Peyer's patch (tissue), 4 donors: ENCODE results near the gene THBS3. TPM values are rescaled to one million over a fixed set of nuclear protein-coding genes. Genes with fewer than 3 reads are reported as not detected.
"Not testable (repeated sequence)": the region's sequence is repeated elsewhere in the genome, so short reads cannot be mapped to it uniquely, and the experiment has no call there.

Source experiments
- DNase-seq, 3 donors: peaks; one replicate each; pipeline ENCODE4 v3.0.0-alpha.2; 2017 to 2019
- H3K27ac ChIP-seq, 4 donors: fragments of 200-600 bp; sonication (generic); one replicate each; pipeline ENCODE4 v1.5.1; 2016 to 2019
- H3K27me3 ChIP-seq, 2 donors: fragments of 200-600 bp; sonication (generic); one replicate each; pipeline ENCODE4 v1.5.1; 2019
- H3K36me3 ChIP-seq, 3 donors: fragments of 200-600 bp; sonication (generic); one replicate each; pipeline ENCODE4 v1.5.1; 2016 to 2019
- H3K4me1 ChIP-seq, 4 donors: fragments of 200-600 bp; sonication (generic); one replicate each; pipeline ENCODE4 v1.5.1; 2016 to 2019
- H3K4me3 ChIP-seq, 4 donors: fragments of 200-600 bp; sonication (generic); 1 replicate in 3 of 4; 2 replicates in 1 of 4; pipeline ENCODE4 v1.5.1; 2016 to 2019; ENCODE audit warnings: mild to moderate bottlenecking in 1 of 4
- H3K9me3 ChIP-seq, 4 donors: fragments of 200-600 bp; sonication (generic); one replicate each; pipeline ENCODE4 v1.5.1; 2016 to 2019; ENCODE audit warnings: mild to moderate bottlenecking in 1 of 4
- POLR2A ChIP-seq, 2 donors: fragments of 450-650 bp; IDR thresholded peaks; one replicate each; pipeline ENCODE4 v1.5.1; 2017; ENCODE audit warnings: antibody characterized with exemption in 2 of 2, mild to moderate bottlenecking in 2 of 2, moderate library complexity in 2 of 2
- total RNA-seq, 4 donors: library from RNA; depleted of rRNA; stranded (reverse); fragments of >200 nt; gene quantifications; one replicate each; pipeline ENCODE4 v1.1.0, GENCODE V29; 2016
- TF ChIP-seq, protein P1 (sequence below), 6 experiments: fragments of 450-650 bp in 4 of 6; fragments of 200-600 bp in 2 of 6; sonication (generic) in 1 of 6; IDR thresholded peaks; one replicate each; pipeline ENCODE4 v1.5.1; 2017 to 2019; ENCODE audit warnings: antibody characterized with exemption in 6 of 6, mild to moderate bottlenecking in 3 of 6, moderate library complexity in 1 of 6

The THBS3 gene
- total RNA-seq, 4 donors from 2014 or later, result 15.9 to 58.6 (median 46.5) TPM

DNA sequence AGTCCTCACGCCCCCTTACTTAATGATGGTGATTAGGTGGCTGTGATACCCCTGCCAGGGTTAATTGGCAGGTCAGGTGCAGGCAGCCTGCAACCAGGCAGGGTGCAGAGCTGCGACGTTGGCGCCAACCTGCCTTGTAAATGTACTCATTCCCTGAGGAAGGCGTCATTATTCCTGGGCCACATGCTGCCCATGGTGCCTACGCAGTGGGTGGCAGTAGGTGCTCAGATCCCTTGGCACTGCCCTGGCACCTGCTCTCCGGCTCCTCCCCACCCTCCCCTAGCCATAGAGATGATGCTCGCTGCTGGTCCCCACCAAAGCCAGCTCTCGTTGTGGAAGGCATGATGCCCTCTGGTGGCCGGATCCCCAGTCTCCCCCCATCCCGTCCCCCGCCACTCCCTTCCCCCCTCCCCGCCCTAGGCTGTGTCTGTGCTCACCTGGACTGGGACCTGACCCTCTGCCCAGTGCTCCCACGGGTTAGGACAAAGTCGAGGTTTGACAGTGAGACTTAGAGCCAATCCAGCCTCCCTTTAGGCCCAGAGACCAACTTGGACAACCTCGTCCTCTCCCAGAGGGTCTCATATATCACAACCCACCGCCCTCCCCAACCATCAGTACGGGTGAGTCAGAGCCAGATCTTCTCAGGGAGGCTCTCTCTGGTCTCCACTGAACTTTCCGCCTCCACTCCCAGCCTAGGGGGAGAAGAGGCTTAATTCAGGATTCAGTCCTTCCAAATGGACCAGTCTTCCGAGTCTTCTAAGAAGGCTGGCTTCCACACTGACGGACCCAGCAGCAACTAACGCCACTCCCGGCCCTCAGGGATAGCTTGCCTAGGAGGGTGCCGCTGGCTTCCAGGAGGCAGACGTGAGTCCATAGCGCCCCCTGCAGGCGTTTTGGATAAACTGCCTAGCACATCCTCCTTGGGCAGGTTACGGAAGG, 40.3 kb downstream of the THBS3 start:
- Histone ChIP-seq H3K27ac (peak overlapping the region in 3 of 4 donors; percentile 44 to 61 (median 61)), H3K36me3 (peaks cover 0 to 9% (median 0%) of the 10 kb centered on the region in 3 donors), H3K9me3 (no peaks in the 10 kb centered on the region), H3K27me3 (no peaks in the 10 kb centered on the region), H3K4me1 (peaks cover 0 to 26% (median 5%) of the 10 kb centered on the region in 4 donors), H3K4me3 (peak overlapping the region in 1 of 4 donors; percentile 31)
- peak; percentile 82 to 95 (median 92) for DNase-seq
- TF ChIP-seq, protein P1, sequence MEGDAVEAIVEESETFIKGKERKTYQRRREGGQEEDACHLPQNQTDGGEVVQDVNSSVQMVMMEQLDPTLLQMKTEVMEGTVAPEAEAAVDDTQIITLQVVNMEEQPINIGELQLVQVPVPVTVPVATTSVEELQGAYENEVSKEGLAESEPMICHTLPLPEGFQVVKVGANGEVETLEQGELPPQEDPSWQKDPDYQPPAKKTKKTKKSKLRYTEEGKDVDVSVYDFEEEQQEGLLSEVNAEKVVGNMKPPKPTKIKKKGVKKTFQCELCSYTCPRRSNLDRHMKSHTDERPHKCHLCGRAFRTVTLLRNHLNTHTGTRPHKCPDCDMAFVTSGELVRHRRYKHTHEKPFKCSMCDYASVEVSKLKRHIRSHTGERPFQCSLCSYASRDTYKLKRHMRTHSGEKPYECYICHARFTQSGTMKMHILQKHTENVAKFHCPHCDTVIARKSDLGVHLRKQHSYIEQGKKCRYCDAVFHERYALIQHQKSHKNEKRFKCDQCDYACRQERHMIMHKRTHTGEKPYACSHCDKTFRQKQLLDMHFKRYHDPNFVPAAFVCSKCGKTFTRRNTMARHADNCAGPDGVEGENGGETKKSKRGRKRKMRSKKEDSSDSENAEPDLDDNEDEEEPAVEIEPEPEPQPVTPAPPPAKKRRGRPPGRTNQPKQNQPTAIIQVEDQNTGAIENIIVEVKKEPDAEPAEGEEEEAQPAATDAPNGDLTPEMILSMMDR (IDR thresholded peaks at IDR 0.05), result peak; percentile 70 to 98 (median 92)
- TF ChIP-seq POLR2A (IDR thresholded peaks at IDR 0.05), result no peak

GRCh38 chr1:155166471-155167165, 41.1 kb downstream of the THBS3 start:
- peak overlapping the region in 3 of 4 donors; percentile 44 to 61 (median 61) for H3K27ac ChIP-seq
- H3K4me3 ChIP-seq, result no peak overlapping the region
- DNase-seq, result peak in 2 of 3 donors; percentile 18 to 54
- no peaks in the 10 kb centered on the region for H3K27me3 ChIP-seq
- H3K36me3 ChIP-seq, result peaks cover 0 to 9% (median 0%) of the 10 kb centered on the region in 3 donors
- H3K9me3 ChIP-seq, result no peaks in the 10 kb centered on the region
- no peak for TF ChIP-seq POLR2A (IDR thresholded peaks at IDR 0.05)
- TF ChIP-seq, protein P1 (IDR thresholded peaks at IDR 0.05), result no peak
- peaks cover 0 to 18% (median 5%) of the 10 kb centered on the region in 4 donors for H3K4me1 ChIP-seq

DNA sequence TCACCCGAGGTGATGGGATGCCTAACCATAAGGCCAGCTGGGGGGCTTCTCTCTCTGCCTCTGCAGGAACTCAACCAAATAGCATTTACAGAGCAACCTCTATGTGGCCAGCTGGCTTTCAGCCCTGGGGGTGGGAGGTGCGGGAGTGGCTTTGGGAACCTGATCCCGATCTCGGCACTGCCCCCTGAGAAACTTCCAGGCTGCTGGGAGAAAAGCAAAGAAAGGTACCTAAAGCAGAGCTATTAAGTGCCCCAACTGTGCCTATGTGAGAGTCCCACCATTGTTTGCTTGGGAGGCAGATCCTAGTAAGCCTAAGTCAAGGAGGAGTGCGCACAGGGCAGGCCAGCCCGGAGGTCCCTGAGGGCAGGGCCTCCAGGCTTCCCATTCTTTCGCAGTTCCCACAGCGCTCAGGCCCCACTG, 41.6 kb downstream of the THBS3 start:
- Histone ChIP-seq H3K9me3 (no peaks in the 10 kb centered on the region), H3K4me3 (no peak overlapping the region), H3K27me3 (no peaks in the 10 kb centered on the region), H3K4me1 (peaks cover 0 to 18% (median 5%) of the 10 kb centered on the region in 4 donors), H3K36me3 (peaks cover 0 to 9% (median 0%) of the 10 kb centered on the region in 3 donors), H3K27ac (peak overlapping the region in 3 of 4 donors; percentile 42 to 61 (median 61))
- TF ChIP-seq, protein P1 (IDR thresholded peaks at IDR 0.05), result no peak
- no peak for TF ChIP-seq POLR2A (IDR thresholded peaks at IDR 0.05)
- DNase-seq, result peak in 1 of 3 donors; percentile 11

DNA sequence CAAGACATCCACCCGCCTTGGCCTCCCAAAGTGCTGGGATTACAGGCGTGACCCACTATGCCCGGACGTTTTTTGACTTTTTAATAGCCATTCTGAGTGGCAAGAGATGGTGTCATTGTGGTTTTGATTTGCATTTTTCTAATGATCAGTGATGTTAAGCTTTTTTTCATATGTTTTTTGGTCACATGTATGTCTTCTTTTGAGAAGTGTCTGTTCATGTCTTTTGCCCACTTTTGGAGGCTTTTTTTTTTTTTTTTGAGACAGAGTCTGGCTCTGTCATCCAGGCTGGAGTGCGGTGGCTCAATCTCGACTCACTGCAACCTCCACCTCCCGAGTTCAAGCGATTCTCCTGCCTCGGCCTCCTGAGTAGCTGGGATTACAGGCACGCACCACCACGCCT, 43.1 kb downstream of the THBS3 start:
- not testable (repeated sequence) for H3K9me3 ChIP-seq, H3K36me3 ChIP-seq, H3K27me3 ChIP-seq, H3K27ac ChIP-seq, H3K4me3 ChIP-seq
- peak in 1 of 3 donors; percentile 4 for DNase-seq
- peaks cover 0 to 18% (median 5%) of the 10 kb centered on the region in 4 donors for H3K4me1 ChIP-seq

DNA sequence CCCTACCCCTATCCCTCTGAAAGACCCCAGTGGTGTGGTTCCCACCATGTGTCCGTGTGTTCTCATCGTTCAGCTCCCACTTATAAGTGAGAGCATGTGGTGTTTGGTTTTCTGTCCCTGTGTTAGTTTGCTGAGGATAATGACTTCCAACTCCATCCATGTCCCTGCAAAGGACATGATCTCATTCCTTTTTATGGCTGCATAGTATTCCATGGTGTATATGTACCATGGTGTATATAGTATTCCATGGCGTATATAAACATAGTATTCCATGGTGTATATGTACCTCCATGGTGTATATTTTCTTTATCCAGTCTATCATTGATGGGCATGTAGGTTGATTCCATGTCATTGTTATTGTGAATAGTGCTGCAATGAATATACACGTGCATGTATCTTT, 43.9 kb downstream of the THBS3 start:
- H3K27me3 ChIP-seq, H3K9me3 ChIP-seq, DNase-seq, H3K36me3 ChIP-seq, H3K4me3 ChIP-seq, H3K27ac ChIP-seq: not testable (repeated sequence)
- peaks cover 0 to 18% (median 5%) of the 10 kb centered on the region in 4 donors for H3K4me1 ChIP-seq

GRCh38 chr1:155162631-155163030, 45.1 kb downstream of the THBS3 start:
- peaks cover 0 to 12% (median 4%) of the 10 kb centered on the region in 4 donors for H3K4me1 ChIP-seq
- DNase-seq, H3K27me3 ChIP-seq, H3K27ac ChIP-seq, H3K9me3 ChIP-seq, H3K4me3 ChIP-seq, H3K36me3 ChIP-seq: not testable (repeated sequence)

DNA sequence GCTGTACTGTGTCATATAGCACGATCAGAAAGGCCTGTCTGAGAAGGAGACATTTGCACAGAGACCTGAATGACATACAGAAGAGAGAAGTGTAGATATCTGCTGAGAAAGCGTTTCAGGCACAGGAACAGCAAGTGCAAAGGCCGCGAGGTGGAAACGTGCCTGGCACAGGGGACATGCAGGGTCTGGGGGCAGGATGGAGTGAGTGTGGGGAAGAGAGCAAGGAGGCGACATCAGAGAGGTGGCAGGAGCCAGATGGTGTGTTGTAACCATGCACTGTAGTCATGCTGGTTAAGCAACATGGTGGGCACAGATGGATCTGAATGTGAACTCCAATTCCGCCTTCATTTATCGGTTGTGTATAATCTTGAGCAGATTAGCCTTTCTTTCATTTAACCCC, 47.6 kb downstream of the THBS3 start:
- Histone ChIP-seq H3K27ac (no peak overlapping the region), H3K36me3 (no peaks in the 10 kb centered on the region), H3K27me3 (no peaks in the 10 kb centered on the region), H3K4me1 (no peaks in the 10 kb centered on the region), H3K9me3 (no peaks in the 10 kb centered on the region), H3K4me3 (no peak overlapping the region)
- TF ChIP-seq, protein P1 (IDR thresholded peaks at IDR 0.05), result no peak
- no peak for TF ChIP-seq POLR2A (IDR thresholded peaks at IDR 0.05)
- no peak for DNase-seq
